Measurements from ENCODE around the gene KLHL26. TPM values are rescaled to one million over a fixed set of nuclear protein-coding genes. Genes with fewer than 3 reads are reported as not detected.
A peak's percentile ranks its signal among the peaks of the same experiment; 100 is the strongest.

Gene KLHL26
- total and polyA plus RNA-seq, 2 of the 13 experiments (the other 11 are each of a cell fraction or from before 2014, with no cell fraction given) = 1.5 to 1.7 TPM

GRCh38 chr19:18589380-18590272 is 47.2 kb upstream of the KLHL26 start (continued):
- TF ChIP-seq, protein P1, sequence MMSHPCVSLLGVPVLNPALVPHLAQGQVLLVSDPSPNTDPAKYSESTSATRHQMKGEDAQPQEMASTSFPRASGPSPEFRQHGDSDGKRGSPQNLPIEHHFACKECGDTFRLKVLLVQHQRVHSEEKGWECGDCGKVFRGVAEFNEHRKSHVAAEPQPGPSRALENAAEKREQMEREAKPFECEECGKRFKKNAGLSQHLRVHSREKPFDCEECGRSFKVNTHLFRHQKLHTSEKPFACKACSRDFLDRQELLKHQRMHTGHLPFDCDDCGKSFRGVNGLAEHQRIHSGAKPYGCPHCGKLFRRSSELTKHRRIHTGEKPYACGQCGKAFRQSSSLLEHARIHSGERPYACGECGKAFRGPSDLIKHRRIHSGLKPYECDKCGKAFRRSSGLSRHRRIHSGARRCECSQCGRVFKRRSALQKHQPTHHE (CRISPR knock-in tag; IDR thresholded peaks at IDR 0.05; ENCODE audit: borderline replicate concordance) = peak; percentile 50; the same call in 1 of the 2 replicates
- TF ChIP-seq NR2F1 (CRISPR knock-in tag; IDR thresholded peaks at IDR 0.05) (no peak), ZNF773 (CRISPR knock-in tag; IDR thresholded peaks at IDR 0.05; ENCODE audit: borderline replicate concordance) (peak; percentile 96), ZNF577 (CRISPR knock-in tag; IDR thresholded peaks at IDR 0.05; ENCODE audit: borderline replicate concordance, low read depth) (no peak), SRY (CRISPR knock-in tag; IDR thresholded peaks at IDR 0.05) (peak; percentile 80), FOXA1 (IDR thresholded peaks at IDR 0.05) (no peak), FOXA1 (CRISPR knock-in tag; IDR thresholded peaks at IDR 0.05) (0 out of 2 replicates have a peak, but pooled peaks have one; percentile 44), IKZF4 (CRISPR knock-in tag; IDR thresholded peaks at IDR 0.05; ENCODE audit: borderline replicate concordance, low read depth, not compliant biosample characterization) (peak; percentile 97), ATF7-NPFF (CRISPR knock-in tag; IDR thresholded peaks at IDR 0.05; ENCODE audit: low read depth) (peak; percentile 99), ZBTB33 (CRISPR knock-in tag; IDR thresholded peaks at IDR 0.05) (peak; percentile 72; the same call in 1 of the 2 replicates), ZFP36L2 (CRISPR knock-in tag; IDR thresholded peaks at IDR 0.05) (no peak), NFYC (CRISPR knock-in tag; IDR thresholded peaks at IDR 0.05) (peak; percentile 29; the same call in 1 of the 2 replicates), ZNF546 (CRISPR knock-in tag; conservative IDR thresholded peaks at IDR 0.05) (peak; percentile 94), ZNF260 (CRISPR knock-in tag; IDR thresholded peaks at IDR 0.05; ENCODE audit: borderline replicate concordance, low read depth) (peak; percentile 63; the same call in 1 of the 2 replicates), ZNF75D (CRISPR knock-in tag; IDR thresholded peaks at IDR 0.05; ENCODE audit: borderline replicate concordance) (no peak)
- TF ChIP-seq, protein P2, sequence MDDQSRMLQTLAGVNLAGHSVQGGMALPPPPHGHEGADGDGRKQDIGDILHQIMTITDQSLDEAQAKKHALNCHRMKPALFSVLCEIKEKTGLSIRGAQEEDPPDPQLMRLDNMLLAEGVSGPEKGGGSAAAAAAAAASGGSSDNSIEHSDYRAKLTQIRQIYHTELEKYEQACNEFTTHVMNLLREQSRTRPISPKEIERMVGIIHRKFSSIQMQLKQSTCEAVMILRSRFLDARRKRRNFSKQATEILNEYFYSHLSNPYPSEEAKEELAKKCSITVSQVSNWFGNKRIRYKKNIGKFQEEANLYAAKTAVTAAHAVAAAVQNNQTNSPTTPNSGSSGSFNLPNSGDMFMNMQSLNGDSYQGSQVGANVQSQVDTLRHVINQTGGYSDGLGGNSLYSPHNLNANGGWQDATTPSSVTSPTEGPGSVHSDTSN (CRISPR knock-in tag; IDR thresholded peaks at IDR 0.05; ENCODE audit: borderline replicate concordance) = peak; percentile 77; the same call in 1 of the 2 replicates
